ENCODE measurements around the gene METTL15.

DNA sequence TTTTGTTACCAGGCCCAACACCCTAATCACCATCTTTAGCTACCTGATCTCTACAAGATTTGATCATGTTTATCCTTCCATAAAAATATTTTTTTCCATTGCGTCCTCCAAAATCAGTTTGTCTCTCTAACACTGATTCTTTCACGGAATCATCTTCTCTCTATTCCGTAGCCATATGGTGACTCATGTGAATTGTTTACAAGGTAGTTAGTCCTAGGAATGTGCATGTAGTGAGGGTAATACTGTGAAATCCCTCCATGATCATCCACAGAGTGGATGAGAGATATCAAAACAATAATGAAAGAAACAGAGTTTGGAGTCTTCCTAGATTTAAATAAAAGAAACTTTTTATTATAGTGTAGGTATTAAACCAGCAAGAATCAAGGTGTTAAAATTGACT lies 230.2 kb downstream of the METTL15 start:
- TF ChIP-seq POLR2A (IDR thresholded peaks at IDR 0.05): no peak
- TF ChIP-seq CTCF (IDR thresholded peaks at IDR 0.05): no peak

Measured in uterus (tissue), 2 donors.